K562 treated with DMSO at 1 percent for 12 hours (cell line): ENCODE data around the gene RGS12. TPM values are rescaled to one million over a fixed set of nuclear protein-coding genes. Genes with fewer than 3 reads are reported as not detected.

Experiments
- total RNA-seq: library from RNA; unstranded; fragments of 300-600 nt; gene quantifications from 2 replicates; pipeline ENCODE4 v1.2.3, GENCODE V29; 2022; ENCODE audit not compliant: insufficient read depth

Gene RGS12, protein sequence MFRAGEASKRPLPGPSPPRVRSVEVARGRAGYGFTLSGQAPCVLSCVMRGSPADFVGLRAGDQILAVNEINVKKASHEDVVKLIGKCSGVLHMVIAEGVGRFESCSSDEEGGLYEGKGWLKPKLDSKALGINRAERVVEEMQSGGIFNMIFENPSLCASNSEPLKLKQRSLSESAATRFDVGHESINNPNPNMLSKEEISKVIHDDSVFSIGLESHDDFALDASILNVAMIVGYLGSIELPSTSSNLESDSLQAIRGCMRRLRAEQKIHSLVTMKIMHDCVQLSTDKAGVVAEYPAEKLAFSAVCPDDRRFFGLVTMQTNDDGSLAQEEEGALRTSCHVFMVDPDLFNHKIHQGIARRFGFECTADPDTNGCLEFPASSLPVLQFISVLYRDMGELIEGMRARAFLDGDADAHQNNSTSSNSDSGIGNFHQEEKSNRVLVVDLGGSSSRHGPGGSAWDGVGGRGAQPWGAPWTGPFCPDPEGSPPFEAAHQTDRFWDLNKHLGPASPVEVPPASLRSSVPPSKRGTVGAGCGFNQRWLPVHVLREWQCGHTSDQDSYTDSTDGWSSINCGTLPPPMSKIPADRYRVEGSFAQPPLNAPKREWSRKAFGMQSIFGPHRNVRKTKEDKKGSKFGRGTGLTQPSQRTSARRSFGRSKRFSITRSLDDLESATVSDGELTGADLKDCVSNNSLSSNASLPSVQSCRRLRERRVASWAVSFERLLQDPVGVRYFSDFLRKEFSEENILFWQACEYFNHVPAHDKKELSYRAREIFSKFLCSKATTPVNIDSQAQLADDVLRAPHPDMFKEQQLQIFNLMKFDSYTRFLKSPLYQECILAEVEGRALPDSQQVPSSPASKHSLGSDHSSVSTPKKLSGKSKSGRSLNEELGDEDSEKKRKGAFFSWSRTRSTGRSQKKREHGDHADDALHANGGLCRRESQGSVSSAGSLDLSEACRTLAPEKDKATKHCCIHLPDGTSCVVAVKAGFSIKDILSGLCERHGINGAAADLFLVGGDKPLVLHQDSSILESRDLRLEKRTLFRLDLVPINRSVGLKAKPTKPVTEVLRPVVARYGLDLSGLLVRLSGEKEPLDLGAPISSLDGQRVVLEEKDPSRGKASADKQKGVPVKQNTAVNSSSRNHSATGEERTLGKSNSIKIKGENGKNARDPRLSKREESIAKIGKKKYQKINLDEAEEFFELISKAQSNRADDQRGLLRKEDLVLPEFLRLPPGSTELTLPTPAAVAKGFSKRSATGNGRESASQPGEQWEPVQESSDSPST (N-terminal part only)
- 8.4 and 29.3 TPM in 2 replicates for total RNA-seq

DNA sequence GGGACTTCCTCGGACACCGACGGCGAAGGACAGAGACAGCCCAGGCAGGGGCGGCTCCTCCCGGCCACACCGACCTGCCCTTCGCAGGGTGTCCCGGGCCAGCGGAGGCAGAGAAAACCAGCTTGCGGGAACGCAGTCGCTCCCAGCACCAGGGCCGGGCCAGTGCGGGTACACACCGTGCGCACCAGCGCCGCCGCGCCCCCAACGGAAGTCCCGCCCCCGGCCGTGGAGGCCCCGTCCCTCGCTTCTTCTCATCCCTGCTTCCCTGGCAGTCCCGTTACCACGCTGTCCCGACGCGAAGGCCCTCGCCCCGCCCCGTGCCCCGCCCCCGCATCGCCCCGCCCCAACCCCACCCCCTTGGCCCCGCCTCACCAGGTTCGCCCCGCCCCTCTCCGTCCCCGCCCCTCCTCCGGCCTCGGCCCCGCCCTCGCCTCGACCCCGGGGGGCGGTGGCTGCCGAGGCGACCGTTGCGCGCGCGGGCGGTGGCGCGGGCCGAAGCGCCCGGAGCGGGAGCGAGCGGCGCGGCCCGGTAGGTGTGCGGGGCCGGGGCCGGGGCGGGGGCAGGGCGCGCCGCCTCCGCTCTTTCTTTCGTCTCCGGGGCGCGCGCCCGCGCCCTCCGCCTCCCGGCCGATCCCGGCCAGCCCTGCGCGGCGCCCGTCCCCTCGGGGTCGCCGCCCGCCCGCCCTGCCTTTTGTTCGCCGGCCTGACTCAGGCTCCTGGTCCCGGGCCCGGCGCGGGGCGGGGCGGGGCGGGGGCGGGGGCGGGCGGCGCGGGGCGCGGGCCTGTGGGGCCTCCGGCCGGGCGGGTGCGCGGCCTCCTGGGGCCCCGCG is at the start of gene RGS12:
Gene RGS12, plus strand, starts transcription at position 451 of the 830 bp plus-strand sequence. CDS start 23,150 bp downstream, outside the sequence.

GRCh38 chr4:3248811-3249661 is 43.8 kb upstream of the RGS12 start, which contains the start of gene MSANTD1:
Gene MSANTD1, plus strand, starts transcription at chr4:3249159. Its CDS starts 64 bp downstream, at chr4:3249223.

Other genes starting within 250 kb of the RGS12 start
- gene HTT-AS, start 218.5 kb upstream of the RGS12 start, total RNA-seq, result not detected in 2 replicates
- 5.4 and 25.3 TPM in 2 replicates for gene HTT, start 218.3 kb upstream of the RGS12 start, total RNA-seq
- gene MSANTD1, start 43.9 kb upstream of the RGS12 start, total RNA-seq, result 0.36 and 0.38 TPM in 2 replicates
- gene HGFAC, start 148.9 kb downstream of the RGS12 start, total RNA-seq, result not detected in 2 replicates
- gene DOK7, start 170.3 kb downstream of the RGS12 start, total RNA-seq, result not detected in 2 replicates
- gene LRPAP1, start 239.4 kb downstream of the RGS12 start, total RNA-seq, result 96.8 and 114 TPM in 2 replicates